Stomach smooth muscle (tissue), 2 donors: ENCODE results near the gene VSIG2.

ENCODE experiments used
- H3K27ac ChIP-seq: one replicate; pipeline ENCODE4 v1.7.0; 2013; ENCODE audit warnings: mild to moderate bottlenecking, low read length, inconsistent platforms
- H3K27me3 ChIP-seq, 2 donors: one replicate each; pipeline ENCODE4 v1.7.0; 2013; ENCODE audit warnings: low read length in 2 of 2; ENCODE audit not compliant: insufficient read depth in 2 of 2, control insufficient read depth in 1 of 2
- H3K36me3 ChIP-seq, 2 donors: one replicate each; pipeline ENCODE4 v1.7.0; 2013; ENCODE audit warnings: low read length in 2 of 2; ENCODE audit not compliant: control insufficient read depth in 2 of 2, insufficient read depth in 2 of 2
- H3K4me1 ChIP-seq: one replicate; pipeline ENCODE4 v1.7.0; 2013; ENCODE audit warnings: low read length; ENCODE audit not compliant: control insufficient read depth, insufficient read depth
- H3K4me3 ChIP-seq, 2 donors: one replicate each; pipeline ENCODE4 v1.7.0; 2013; ENCODE audit warnings: low read length in 2 of 2
- H3K9ac ChIP-seq, 2 donors: one replicate each; pipeline ENCODE4 v1.7.0; 2013; ENCODE audit warnings: low read length in 2 of 2, mild to moderate bottlenecking in 1 of 2
- H3K9me3 ChIP-seq, 2 donors: one replicate each; pipeline ENCODE4 v1.7.0; 2013; ENCODE audit warnings: low read length in 2 of 2; ENCODE audit not compliant: control insufficient read depth in 2 of 2
- donor health status: healthy.
- donor health status: Pancreatic carcinoma.

Gene VSIG2

DNA sequence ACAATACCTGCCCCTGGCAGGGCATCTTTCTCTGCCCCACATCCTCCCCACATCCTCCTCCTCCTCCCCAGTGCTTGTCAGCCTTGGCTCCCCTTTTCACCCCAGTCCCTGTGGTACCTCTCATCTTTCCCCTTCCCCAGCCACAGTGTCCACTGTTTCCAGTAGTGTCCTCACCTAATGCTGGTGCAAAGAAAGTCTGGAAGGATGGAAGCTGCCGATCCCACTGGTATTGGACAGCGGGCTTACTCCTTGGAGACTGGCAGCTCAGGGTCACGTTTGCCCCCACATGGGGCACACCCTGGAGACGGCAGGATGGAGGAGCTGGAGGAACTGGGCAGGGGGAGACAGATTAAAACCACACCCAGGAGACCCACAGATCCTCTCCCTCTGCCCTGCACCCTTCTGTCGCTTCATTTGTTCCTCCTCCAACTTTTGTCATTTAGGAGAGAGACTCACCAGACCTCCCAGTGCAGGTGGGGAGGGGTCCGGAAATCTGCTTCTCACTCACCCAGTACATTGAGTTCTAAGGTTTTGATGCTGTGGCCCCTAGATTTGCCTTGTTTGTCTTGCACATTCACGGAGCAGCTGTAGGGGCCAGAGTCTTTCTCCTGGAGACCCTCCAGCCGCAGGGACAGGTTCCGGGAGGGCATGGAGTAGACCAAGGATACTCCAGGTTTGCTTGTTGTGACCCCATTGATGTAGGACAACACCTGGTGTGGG, 4.1 kb upstream of the VSIG2 start:
- Histone ChIP-seq H3K27ac (no peak overlapping the region), H3K9ac (no peak overlapping the region), H3K4me1 (peaks cover 28% of the 10 kb centered on the region), H3K27me3 (peaks cover 64 to 72% of the 10 kb centered on the region in 2 donors), H3K36me3 (no peaks in the 10 kb centered on the region), H3K4me3 (no peak overlapping the region), H3K9me3 (no peaks in the 10 kb centered on the region)

DNA sequence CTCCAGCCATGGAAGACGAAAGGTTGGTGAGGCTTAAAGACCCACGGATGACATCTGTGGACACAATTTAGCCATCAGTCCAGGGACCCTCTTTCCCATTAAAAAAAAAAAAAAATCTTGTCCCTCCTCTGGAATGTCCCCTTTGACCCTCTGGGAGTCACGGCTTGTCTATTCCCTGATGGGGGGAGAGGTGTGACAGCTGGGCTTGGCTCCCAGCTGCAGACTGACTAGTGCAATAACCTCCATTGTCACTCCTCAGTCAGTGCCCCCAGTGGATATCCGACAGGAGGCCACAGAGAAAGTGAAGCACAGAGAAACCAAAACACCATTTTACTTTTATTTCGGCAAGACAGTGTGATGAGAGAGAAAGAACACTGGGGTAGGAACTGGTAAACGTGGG, 2.7 kb upstream of the VSIG2 start:
- no peaks in the 10 kb centered on the region for H3K9me3 ChIP-seq
- H3K4me1 ChIP-seq, result peaks cover 20% of the 10 kb centered on the region
- H3K27me3 ChIP-seq, result peaks cover 58 to 64% of the 10 kb centered on the region in 2 donors
- H3K4me3 ChIP-seq, result no peak overlapping the region
- no peak overlapping the region for H3K9ac ChIP-seq
- H3K36me3 ChIP-seq, result no peaks in the 10 kb centered on the region
- H3K27ac ChIP-seq, result no peak overlapping the region

DNA sequence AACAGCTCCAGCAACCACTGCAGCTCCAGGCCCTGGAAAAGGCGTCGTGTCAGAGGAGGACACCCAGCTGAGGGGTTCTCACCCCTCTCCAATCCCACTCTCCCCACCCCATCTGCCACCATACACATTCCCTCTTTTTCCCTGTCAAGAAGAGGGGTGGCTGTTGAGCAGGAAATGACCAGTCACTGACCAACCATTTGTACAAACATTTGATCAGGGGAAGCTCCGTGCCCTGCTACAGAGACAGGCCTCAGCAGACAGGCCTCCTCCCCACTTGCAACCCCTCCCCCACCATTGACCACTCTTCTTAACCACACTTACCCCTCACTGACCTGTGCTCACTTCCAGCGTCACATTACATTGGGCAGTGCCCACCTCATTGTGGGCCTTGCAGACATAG, 2.3 kb upstream of the VSIG2 start:
- no peak overlapping the region for H3K27ac ChIP-seq
- H3K27me3 ChIP-seq, result peaks cover 59 to 60% of the 10 kb centered on the region in 2 donors
- no peaks in the 10 kb centered on the region for H3K36me3 ChIP-seq
- H3K4me1 ChIP-seq, result peaks cover 19% of the 10 kb centered on the region
- H3K9ac ChIP-seq, result no peak overlapping the region
- no peaks in the 10 kb centered on the region for H3K9me3 ChIP-seq
- no peak overlapping the region for H3K4me3 ChIP-seq

DNA sequence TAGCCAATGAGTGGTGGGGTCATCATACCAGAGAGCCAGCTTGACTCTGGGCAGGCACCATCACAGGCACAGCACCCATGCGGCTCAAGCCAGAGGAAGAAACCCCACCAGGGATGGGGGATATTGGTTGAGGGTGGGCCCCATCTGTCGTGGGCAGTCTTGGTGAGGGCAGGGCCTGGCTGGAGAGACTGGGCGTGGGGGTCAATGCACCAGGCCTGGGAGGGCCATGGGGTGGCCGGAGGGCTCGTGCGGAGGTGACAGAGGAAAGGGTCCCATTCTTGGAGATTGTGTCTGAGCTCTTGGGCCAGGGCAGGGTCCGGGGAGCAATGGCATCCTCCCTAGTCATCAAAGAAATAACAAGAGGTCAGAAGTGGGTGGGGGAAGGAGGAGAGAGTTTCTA, 1.6 kb upstream of the VSIG2 start:
- H3K27ac ChIP-seq, result no peak overlapping the region
- H3K9ac ChIP-seq, result no peak overlapping the region
- peaks cover 12% of the 10 kb centered on the region for H3K4me1 ChIP-seq
- peaks cover 59 to 60% of the 10 kb centered on the region in 2 donors for H3K27me3 ChIP-seq
- H3K9me3 ChIP-seq, result no peaks in the 10 kb centered on the region
- H3K4me3 ChIP-seq, result no peak overlapping the region
- no peaks in the 10 kb centered on the region for H3K36me3 ChIP-seq

DNA sequence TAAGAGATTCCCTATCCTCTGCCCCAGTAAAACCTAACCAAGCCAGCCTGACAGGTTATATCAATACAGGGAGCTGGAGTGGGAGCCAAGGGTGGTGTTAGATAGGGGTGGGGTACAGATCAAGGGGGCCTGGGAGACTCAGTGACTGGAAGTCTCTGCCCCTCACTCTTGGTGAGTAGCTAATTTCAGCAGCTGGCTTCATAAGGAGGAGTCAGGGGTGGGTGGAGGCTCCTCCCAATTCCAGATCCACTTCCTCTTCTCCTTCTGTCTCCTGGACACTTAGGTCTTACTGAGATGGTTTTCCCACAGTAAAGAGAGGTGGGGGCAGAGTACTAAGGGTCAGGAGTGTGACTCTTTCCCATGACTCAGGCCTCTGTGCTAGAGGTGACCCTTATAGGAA, 1.1 kb upstream of the VSIG2 start:
- H3K36me3 ChIP-seq, result no peaks in the 10 kb centered on the region
- no peak overlapping the region for H3K27ac ChIP-seq
- H3K4me3 ChIP-seq, result no peak overlapping the region
- H3K9me3 ChIP-seq, result no peaks in the 10 kb centered on the region
- H3K4me1 ChIP-seq, result peaks cover 9% of the 10 kb centered on the region
- peaks cover 60% of the 10 kb centered on the region in 2 donors for H3K27me3 ChIP-seq
- H3K9ac ChIP-seq, result no peak overlapping the region

DNA sequence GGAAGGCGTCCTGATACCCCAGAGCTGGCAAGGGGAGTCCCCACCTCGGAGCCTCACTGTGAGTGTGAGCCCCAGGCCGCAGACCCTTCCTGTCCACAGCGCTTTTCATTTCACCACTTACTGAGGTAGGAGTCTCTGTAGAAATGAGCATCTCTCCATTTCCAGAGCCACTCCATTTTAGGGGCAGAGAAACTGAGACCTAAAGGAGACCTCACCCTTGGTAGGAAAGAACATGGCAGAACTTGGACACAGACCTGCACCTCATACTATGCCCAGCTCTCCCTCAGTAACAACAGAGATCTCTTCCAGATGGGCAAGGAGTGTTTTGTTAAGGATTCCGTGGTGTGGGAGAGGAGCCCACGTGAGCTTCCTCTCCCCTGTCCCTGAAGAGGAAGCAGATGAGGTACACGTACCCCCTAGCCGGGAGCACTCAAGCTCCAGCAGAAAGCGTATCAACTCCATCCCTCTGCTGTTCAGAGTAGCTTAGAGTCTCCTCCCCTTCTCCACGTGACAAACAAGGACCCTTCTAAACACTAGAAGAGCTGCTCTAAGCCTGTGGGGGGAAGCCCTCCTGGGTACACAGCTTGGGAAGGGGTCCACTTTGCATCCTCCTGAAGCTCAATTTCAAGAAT, 532 bp upstream of the VSIG2 start:
- no peaks in the 10 kb centered on the region for H3K9me3 ChIP-seq
- H3K27ac ChIP-seq, result no peak overlapping the region
- peaks cover 4% of the 10 kb centered on the region for H3K4me1 ChIP-seq
- no peak overlapping the region for H3K4me3 ChIP-seq
- H3K27me3 ChIP-seq, result peaks cover 60 to 61% of the 10 kb centered on the region in 2 donors
- no peak overlapping the region for H3K9ac ChIP-seq
- H3K36me3 ChIP-seq, result no peaks in the 10 kb centered on the region

DNA sequence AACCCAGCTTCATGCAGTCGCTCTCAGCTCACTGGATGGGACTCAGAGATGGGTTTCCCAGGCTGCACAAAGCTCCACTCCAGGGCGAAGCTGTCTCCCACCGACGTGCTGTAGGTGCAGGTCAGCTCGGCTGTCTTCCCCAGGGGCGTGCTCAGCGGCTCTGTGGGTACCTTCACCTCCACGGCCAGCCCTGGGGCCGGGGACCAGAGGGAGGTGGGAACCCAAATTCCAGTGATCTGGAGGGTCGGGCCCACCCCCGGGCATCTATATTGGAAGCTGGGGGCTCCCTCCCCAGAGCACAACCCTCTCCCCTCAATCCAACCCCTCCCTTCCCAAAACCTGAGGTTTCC, 689 bp downstream of the VSIG2 start:
- Histone ChIP-seq H3K36me3 (no peaks in the 10 kb centered on the region), H3K9me3 (no peaks in the 10 kb centered on the region), H3K27ac (no peak overlapping the region), H3K27me3 (peaks cover 59 to 60% of the 10 kb centered on the region in 2 donors), H3K9ac (no peak overlapping the region), H3K4me1 (peaks cover 12% of the 10 kb centered on the region), H3K4me3 (no peak overlapping the region)

DNA sequence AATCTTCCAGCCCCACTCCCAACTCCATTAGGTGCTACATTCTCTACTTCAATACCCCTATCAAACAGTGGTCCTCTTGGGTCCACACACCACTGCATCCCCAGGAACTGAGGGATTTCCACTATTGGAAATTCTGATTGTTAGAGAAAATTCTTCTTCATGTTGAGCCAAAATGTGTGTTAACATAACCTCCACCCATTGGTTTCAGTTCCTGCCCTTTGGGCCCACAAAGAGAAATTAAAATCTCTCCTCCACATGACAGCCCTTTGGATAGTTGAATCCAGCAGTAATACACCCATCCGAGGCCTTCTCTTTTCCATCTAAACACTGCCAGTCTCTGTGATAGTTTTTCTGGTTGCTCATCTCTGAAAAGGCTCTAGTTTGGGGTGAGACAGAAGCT, 2.1 kb downstream of the VSIG2 start:
- Histone ChIP-seq H3K9me3 (no peaks in the 10 kb centered on the region), H3K4me3 (no peak overlapping the region), H3K4me1 (peaks cover 23% of the 10 kb centered on the region), H3K27me3 (peaks cover 63 to 73% of the 10 kb centered on the region in 2 donors), H3K9ac (no peak overlapping the region), H3K36me3 (no peaks in the 10 kb centered on the region), H3K27ac (no peak overlapping the region)

DNA sequence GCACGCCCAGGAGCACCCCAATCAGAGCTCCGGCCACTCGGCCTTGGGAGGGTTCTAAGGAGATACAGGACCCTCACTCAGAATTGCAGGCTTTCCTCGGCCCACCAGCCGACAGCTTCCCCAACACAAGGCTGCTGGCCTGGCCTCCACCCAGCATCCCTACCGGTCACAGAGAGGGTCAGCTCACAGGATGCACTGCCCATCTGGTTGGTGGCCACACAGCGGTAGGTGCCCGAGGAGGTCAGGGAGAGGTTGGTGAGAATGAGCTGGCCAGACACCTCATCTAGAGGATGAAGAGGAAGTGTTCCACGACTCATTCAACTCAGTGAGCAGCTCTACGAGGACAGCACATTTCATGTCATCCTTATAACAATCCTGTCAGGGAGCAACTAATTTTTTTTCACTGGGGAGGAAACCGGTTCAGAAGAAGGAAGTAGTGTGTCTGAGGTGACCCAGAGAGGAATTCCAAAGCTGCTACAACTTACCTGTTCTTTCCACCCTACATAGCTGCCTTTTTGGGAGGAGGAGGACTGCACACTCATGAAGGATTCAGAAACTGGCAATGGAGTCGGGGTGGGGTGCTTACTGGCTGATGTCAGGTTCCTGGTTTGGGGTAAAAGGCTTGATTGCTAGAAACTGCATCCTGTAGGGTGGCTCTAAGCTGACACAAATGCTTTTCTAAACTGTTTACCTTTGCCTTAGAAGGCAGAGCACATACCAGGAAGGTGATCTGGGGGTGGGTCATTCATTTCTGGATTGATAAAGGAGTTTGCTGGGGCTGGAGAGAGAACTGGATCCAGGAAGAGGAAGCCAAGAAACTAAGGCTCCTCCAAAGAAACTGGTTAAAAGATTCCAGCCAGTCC, 3.3 kb downstream of the VSIG2 start:
- H3K27me3 ChIP-seq, result peaks cover 60 to 73% of the 10 kb centered on the region in 2 donors
- H3K27ac ChIP-seq, result no peak overlapping the region
- H3K4me3 ChIP-seq, result no peak overlapping the region
- no peaks in the 10 kb centered on the region for H3K36me3 ChIP-seq
- no peak overlapping the region for H3K9ac ChIP-seq
- no peaks in the 10 kb centered on the region for H3K9me3 ChIP-seq
- peaks cover 23% of the 10 kb centered on the region for H3K4me1 ChIP-seq

DNA sequence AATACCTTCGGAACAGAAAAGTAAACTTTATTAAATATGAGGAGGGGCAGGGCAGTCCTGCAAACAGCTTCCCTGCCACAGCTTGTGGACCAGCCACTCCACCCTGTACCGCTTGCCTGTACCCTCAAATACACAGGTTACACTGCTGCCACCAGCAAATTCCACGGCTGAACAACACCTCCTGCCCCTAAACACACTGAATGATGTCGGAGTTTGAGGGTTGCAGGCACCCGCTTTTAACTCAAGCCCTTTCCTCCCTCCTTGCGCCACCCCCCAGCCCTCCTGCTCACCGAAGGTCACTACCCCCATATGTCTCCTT, 4.0 kb downstream of the VSIG2 start:
- Histone ChIP-seq H3K9ac (no peak overlapping the region), H3K9me3 (no peaks in the 10 kb centered on the region), H3K27ac (no peak overlapping the region), H3K4me1 (peaks cover 23% of the 10 kb centered on the region), H3K27me3 (peaks cover 59 to 78% of the 10 kb centered on the region in 2 donors), H3K36me3 (no peaks in the 10 kb centered on the region), H3K4me3 (no peak overlapping the region)
